ENCODE measurements around the gene AHDC1. TPM values are rescaled to one million over a fixed set of nuclear protein-coding genes. Genes with fewer than 3 reads are reported as not detected.

AHDC1 gene
- total RNA-seq, 4 donors from 2014 or later, result 37.7 to 63.0 (median 52.5) TPM

DNA sequence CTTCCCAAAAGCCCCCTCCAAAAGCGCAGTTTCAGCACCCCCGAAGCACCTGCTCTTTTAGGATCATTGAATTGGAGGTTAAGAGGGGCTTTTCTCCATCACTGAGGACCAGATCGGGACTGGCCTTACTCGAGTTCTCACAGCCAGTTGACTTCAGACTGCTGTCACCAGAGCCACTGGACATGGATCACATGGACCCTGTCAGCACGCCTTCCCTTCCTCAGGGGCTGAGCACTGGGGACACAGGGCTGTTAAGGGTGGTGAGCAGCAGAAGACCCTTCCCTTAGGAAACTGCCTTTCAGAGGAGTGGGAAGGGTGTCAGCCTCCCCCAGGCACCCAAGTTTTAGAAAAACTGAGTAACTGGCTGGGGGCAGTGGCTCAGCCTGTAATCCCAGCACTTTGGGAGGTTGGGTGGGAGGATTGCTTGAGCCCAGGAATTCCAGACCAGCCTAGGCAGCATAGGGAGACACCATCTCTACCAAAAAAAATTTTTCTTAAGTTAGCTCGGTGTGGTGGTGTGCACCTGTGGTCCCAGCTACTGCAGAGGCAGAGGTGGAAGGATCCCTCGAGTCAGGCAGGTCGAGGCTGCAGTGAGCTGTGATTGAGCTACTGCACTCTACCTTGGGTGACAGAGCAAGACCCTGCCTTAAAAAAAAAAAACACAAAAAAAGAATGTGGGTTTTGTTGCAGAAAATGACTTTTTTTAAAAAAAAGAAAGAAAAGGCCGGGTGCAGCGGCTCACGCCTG is 31.6 kb upstream of the AHDC1 start:
- no peak for DNase-seq (ENCODE audit: low spot score in 2 of 2)
- no peak for TF ChIP-seq POLR2A (IDR thresholded peaks at IDR 0.05)
- TF ChIP-seq, protein P1, sequence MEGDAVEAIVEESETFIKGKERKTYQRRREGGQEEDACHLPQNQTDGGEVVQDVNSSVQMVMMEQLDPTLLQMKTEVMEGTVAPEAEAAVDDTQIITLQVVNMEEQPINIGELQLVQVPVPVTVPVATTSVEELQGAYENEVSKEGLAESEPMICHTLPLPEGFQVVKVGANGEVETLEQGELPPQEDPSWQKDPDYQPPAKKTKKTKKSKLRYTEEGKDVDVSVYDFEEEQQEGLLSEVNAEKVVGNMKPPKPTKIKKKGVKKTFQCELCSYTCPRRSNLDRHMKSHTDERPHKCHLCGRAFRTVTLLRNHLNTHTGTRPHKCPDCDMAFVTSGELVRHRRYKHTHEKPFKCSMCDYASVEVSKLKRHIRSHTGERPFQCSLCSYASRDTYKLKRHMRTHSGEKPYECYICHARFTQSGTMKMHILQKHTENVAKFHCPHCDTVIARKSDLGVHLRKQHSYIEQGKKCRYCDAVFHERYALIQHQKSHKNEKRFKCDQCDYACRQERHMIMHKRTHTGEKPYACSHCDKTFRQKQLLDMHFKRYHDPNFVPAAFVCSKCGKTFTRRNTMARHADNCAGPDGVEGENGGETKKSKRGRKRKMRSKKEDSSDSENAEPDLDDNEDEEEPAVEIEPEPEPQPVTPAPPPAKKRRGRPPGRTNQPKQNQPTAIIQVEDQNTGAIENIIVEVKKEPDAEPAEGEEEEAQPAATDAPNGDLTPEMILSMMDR (IDR thresholded peaks at IDR 0.05), result no peak
- H3K4me3 ChIP-seq (ENCODE audit: low read depth, poor library complexity, severe bottlenecking), result no peak overlapping the region
- 84 to 90% methylated on average over 11 of the region's 11 CpGs for WGBS, 2 donors
- intact Hi-C loops (cut with DNase I; ENCODE audit: low total_unique reads), result no loop called here

DNA sequence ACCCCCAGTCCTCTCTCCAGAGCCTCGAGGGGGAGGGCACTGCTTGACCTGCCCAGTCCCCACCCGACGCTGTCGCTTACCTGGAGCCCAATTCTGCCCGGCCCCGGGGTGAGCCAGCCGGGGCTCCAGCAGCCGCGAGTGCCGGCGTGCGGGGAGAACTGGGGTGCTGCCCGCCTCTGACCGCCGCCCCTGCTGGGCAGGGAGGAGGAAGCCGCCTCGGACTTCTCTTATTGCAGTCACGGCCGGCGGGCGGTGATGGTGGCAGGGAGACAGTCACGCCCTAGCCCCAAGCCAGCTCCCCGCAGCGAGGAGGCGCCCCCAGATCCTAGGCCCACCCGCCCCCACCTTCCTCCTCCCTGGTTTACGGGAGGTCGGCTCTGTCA is 31.0 kb upstream of the AHDC1 start, which contains the start of gene FGR:
Gene FGR, minus strand, starts transcription at position 201 of the 383 bp plus-strand sequence. CDS start 11,269 bp downstream, outside the sequence.
- 60 to 65% methylated on average over 18 to 27 of the region's 28 CpGs for WGBS, 2 donors
- intact Hi-C loops (cut with DNase I; ENCODE audit: low total_unique reads), result no loop called here
- H3K4me3 ChIP-seq (ENCODE audit: low read depth, poor library complexity, severe bottlenecking), result peak within 1 kb of the TSS; percentile 24
- TF ChIP-seq, protein P1 (IDR thresholded peaks at IDR 0.05), result no peak
- TF ChIP-seq POLR2A (IDR thresholded peaks at IDR 0.05), result no peak
- DNase-seq (ENCODE audit: low spot score in 2 of 2), result no peak

GRCh38 chr1:27634177-27634984 is 30.4 kb upstream of the AHDC1 start:
- TF ChIP-seq, protein P1 (IDR thresholded peaks at IDR 0.05), result no peak
- TF ChIP-seq POLR2A (IDR thresholded peaks at IDR 0.05), result no peak
- intact Hi-C loops (cut with DNase I; ENCODE audit: low total_unique reads), result no loop called here
- WGBS, 2 donors, result 14 to 15% methylated on average over 41 to 51 of the region's 63 CpGs
- H3K4me3 ChIP-seq (ENCODE audit: low read depth, poor library complexity, severe bottlenecking), result peak overlapping the region; percentile 24
- DNase-seq (ENCODE audit: low spot score in 2 of 2), result no peak

DNA sequence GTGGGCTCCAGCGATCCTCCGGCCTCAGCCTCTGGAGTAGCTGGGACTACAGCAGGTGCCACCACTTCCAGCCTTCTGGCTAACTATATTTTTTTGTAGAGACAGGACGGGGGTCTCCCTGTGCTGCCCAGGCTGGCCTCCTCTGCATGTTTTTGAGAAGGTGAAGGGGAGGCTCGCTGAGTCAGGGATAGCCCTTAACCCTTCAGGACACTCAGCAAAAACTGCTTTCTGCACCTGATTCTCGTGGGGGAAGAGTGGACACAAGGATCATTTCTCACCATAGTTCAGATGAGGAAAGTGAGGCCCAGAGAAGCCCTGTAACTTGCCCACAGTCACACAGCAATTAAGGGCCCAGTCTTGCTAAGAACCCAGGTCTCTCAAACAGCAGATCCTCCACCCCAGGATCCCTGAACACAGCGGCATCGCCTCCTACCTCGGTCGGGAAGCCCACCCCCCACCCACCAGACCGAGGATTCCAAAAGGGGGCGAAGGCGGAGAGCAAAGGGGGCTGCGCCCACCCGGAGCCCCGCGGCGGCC is 29.8 kb upstream of the AHDC1 start:
- TF ChIP-seq, protein P1 (IDR thresholded peaks at IDR 0.05), result no peak
- 31 to 32% methylated on average over 17 of the region's 17 CpGs for WGBS, 2 donors
- intact Hi-C loops (cut with DNase I; ENCODE audit: low total_unique reads), result no loop called here
- no peak for DNase-seq (ENCODE audit: low spot score in 2 of 2)
- peak overlapping the region; percentile 24 for H3K4me3 ChIP-seq (ENCODE audit: low read depth, poor library complexity, severe bottlenecking)

DNA sequence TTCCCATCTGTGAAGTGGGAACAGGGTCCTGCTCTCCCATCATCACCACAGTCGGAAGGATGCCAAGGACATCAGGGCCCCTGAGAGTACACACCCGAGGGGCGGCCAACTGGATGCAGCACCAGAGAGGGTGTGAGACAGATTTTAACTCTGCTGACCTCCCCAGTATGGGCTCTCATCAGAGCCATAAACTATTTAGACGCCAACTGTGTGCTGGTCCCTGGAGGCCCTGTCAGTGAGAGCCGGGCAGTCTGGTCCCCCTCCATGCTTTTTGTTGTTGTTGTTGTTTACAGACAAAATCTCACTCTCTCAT is 29.3 kb upstream of the AHDC1 start:
- no peak for TF ChIP-seq POLR2A (IDR thresholded peaks at IDR 0.05)
- TF ChIP-seq, protein P1 (IDR thresholded peaks at IDR 0.05), result no peak
- WGBS, 2 donors, result 79 to 86% methylated on average over 5 of the region's 5 CpGs
- H3K4me3 ChIP-seq (ENCODE audit: low read depth, poor library complexity, severe bottlenecking), result no peak overlapping the region
- intact Hi-C loops (cut with DNase I; ENCODE audit: low total_unique reads), result no loop called here
- no peak for DNase-seq (ENCODE audit: low spot score in 2 of 2)
